ENCODE results near the gene LIX1L. TPM values are rescaled to one million over a fixed set of nuclear protein-coding genes. Genes with fewer than 3 reads are reported as not detected.

Gene LIX1L
- polyA plus RNA-seq, 4 donors: 0.67 to 7.1 (median 4.5) TPM

DNA sequence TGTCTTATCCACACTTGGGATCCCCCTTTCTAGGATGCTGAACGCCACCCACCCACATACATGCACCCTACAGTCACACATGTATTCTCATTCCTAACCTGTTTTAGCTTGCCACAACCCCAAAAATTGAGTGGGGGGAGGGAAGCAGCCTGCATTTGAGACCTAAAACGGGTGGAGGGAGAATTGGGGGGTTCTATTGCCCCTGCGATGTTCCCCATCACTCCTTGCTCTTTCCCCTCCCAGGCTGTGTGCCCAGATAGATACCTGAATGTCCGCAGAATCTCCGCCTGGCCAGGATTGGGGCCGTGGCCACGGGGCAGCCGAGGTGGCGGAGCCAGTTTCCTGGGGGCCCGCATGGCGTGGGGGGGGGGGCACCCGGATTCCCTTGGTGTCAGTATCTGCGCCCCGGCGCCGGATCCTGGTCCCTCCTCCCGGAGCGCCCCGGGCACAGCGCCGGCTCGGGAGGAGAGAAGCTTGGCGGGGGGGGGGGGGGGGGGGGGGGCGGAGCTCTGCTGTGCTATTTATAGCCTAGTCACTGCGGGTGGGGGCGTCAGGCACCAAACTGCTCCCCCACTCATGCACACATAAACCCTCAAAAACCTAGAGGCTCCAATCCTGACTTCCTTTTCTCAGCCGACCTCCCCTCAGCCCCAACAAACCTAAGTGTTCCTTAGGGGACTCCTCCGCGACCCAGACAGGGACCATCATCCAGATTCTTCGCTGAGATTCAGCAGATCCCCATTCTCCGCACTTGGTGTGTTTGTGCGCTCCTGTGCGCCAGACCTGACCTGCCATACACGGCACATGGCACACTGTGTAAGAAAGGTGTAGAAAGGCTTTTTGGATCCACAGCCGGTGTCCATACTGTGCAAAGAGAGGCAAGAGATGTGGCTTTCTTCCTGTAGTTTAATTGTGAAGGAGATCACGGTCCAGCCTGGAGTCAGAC is 4.6 kb upstream of the LIX1L start:
- 2 to 5% (median 3%) methylated on average over 20 to 29 of the region's 36 CpGs for WGBS, 3 donors
- peak overlapping the region in 2 of 3 donors; percentile 44 to 65 for H3K4me3 ChIP-seq (ENCODE audit: low read depth in 1 of 3, low read length in 3 of 3)
- DNase-seq (peak in 1 of 2 donors; percentile 32), FAIRE-seq (no peak)
- peaks cover 2 to 43% (median 7%) of the 10 kb centered on the region in 3 donors for H3K4me1 ChIP-seq (ENCODE audit: control insufficient read depth in 3 of 3, insufficient read depth in 2 of 3, low read depth in 1 of 3, low read length in 2 of 3)
- H3K36me3 ChIP-seq (ENCODE audit: control insufficient read depth in 3 of 3, insufficient read depth in 2 of 3, low read depth in 1 of 3, low read length in 3 of 3): no peaks in the 10 kb centered on the region
- peak overlapping the region in 2 of 3 donors; percentile 2 to 27 for H3K27ac ChIP-seq (ENCODE audit: low read depth in 1 of 3, low read length in 2 of 3)
- H3K9me3 ChIP-seq (ENCODE audit: control insufficient read depth in 2 of 2, insufficient read depth in 1 of 2, low read depth in 1 of 2, low read length in 1 of 2): peaks cover 0 to 5% of the 10 kb centered on the region in 2 donors
- H3K27me3 ChIP-seq (ENCODE audit: control insufficient read depth in 3 of 3, insufficient read depth in 3 of 3, low read length in 3 of 3): peaks cover 0 to 55% (median 0%) of the 10 kb centered on the region in 3 donors

DNA sequence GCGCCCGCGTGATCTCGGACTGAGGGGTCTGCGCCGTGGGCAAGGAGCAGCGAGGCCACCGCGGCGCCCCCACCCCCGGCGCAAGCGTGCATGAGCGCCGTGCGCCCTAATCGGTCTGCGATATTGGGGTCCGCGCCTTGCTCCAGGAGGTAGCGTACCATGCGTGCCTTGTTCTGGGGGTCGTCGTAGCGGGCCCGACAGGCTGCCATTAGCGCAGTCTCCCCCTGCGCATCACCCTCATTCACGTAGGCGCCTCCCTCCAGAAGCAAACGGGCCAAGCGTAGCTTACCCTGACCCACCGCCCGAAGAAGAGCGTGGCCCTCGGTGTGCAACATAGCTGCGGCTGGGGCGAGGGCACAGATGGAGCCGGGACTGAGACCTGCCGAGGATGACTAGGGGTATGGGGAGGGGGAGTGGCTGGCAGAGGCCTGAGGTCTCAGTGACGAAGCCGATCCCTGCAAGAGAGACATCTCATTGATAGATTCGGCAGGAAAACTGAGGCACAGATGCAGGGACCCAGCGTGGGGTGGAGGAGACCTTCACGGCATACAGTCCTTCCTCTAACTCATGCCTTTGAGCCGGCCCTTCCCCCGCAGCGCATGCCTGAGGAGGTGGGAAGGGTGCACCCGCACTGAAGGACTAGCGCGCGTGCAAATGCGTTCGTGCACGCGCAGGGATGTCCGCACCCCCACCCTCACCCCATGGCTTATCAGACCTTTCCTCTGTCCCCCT is 3.8 kb upstream of the LIX1L start:
- H3K27ac ChIP-seq (ENCODE audit: low read depth in 1 of 3, low read length in 2 of 3): peak overlapping the region in 1 of 3 donors; percentile 83
- no peaks in the 10 kb centered on the region for H3K36me3 ChIP-seq (ENCODE audit: control insufficient read depth in 3 of 3, insufficient read depth in 2 of 3, low read depth in 1 of 3, low read length in 3 of 3)
- H3K4me3 ChIP-seq (ENCODE audit: low read depth in 1 of 3, low read length in 3 of 3): peak overlapping the region; percentile 38 to 65 (median 44)
- peak in 1 of 2 donors; percentile 38 for DNase-seq
- WGBS, 3 donors: 1% methylated on average over 48 to 57 of the region's 57 CpGs
- no peaks in the 10 kb centered on the region for H3K9me3 ChIP-seq (ENCODE audit: control insufficient read depth in 2 of 2, insufficient read depth in 1 of 2, low read depth in 1 of 2, low read length in 1 of 2)
- no peak for FAIRE-seq
- peaks cover 0 to 58% (median 0%) of the 10 kb centered on the region in 3 donors for H3K27me3 ChIP-seq (ENCODE audit: control insufficient read depth in 3 of 3, insufficient read depth in 3 of 3, low read length in 3 of 3)
- peaks cover 2 to 43% (median 7%) of the 10 kb centered on the region in 3 donors for H3K4me1 ChIP-seq (ENCODE audit: control insufficient read depth in 3 of 3, insufficient read depth in 2 of 3, low read depth in 1 of 3, low read length in 2 of 3)

DNA sequence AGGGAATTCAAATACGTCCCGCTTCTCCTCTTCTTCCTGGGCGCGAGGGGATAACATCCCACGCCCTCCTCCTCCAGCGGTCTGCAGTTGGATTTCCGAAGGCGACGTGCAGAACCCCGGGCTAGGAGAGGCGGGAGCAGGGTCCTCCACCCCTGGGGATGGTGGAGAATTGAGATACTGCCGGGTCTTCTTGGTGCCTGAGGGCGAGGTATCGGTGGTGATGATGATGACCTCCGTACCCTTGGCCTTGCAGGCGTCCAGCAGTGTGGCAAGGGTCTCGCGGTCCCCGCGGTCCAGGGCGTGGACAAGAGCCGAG is 3.2 kb upstream of the LIX1L start:
- peak overlapping the region; percentile 38 to 65 (median 44) for H3K4me3 ChIP-seq (ENCODE audit: low read depth in 1 of 3, low read length in 3 of 3)
- H3K4me1 ChIP-seq (ENCODE audit: control insufficient read depth in 3 of 3, insufficient read depth in 2 of 3, low read depth in 1 of 3, low read length in 2 of 3): peaks cover 2 to 43% (median 7%) of the 10 kb centered on the region in 3 donors
- FAIRE-seq: no peak
- peaks cover 0 to 58% (median 0%) of the 10 kb centered on the region in 3 donors for H3K27me3 ChIP-seq (ENCODE audit: control insufficient read depth in 3 of 3, insufficient read depth in 3 of 3, low read length in 3 of 3)
- no peaks in the 10 kb centered on the region for H3K36me3 ChIP-seq (ENCODE audit: control insufficient read depth in 3 of 3, insufficient read depth in 2 of 3, low read depth in 1 of 3, low read length in 3 of 3)
- H3K27ac ChIP-seq (ENCODE audit: low read depth in 1 of 3, low read length in 2 of 3): peak overlapping the region in 2 of 3 donors; percentile 70 to 83
- WGBS, 3 donors: 0 to 2% (median 1%) methylated on average over 14 to 22 of the region's 22 CpGs
- no peaks in the 10 kb centered on the region for H3K9me3 ChIP-seq (ENCODE audit: control insufficient read depth in 2 of 2, insufficient read depth in 1 of 2, low read depth in 1 of 2, low read length in 1 of 2)
- no peak for DNase-seq

DNA sequence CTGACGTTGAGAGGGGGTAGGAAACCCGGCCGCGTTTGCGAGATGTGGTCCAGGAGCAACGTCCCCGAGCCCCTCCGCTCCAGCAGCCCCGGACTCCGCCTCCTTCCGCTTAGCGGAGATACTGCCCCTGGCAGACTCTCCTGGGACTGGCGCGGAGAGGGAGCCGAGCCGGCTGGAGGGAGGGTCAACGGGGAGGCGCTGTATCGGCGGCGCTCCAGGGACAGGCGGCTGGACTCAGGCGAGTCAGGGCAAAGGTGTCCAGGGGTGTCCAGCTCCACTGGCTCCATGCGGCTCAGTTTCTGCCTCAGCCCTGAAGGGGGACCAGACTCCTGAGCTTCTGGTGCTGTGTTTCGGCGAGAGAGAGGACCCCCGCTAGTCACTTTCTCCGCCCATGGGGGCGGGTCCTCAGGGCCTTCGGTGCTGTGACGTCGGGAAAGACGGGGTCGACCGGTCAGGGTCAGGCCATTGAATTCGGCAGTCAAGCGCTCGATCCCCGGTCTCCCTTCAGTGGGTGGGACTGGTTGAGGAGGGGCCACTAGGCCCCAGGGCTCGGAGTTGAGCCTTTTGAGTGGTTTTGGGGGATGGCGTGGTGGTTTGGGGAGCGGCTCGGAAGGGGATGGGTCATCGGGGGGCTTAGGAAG is 2.8 kb upstream of the LIX1L start:
- peaks cover 2 to 43% (median 10%) of the 10 kb centered on the region in 3 donors for H3K4me1 ChIP-seq (ENCODE audit: control insufficient read depth in 3 of 3, insufficient read depth in 2 of 3, low read depth in 1 of 3, low read length in 2 of 3)
- DNase-seq: peak; percentile 46 to 76
- 0 to 2% (median 0%) methylated on average over 39 to 44 of the region's 44 CpGs for WGBS, 3 donors
- no peaks in the 10 kb centered on the region for H3K36me3 ChIP-seq (ENCODE audit: control insufficient read depth in 3 of 3, insufficient read depth in 2 of 3, low read depth in 1 of 3, low read length in 3 of 3)
- no peaks in the 10 kb centered on the region for H3K9me3 ChIP-seq (ENCODE audit: control insufficient read depth in 2 of 2, insufficient read depth in 1 of 2, low read depth in 1 of 2, low read length in 1 of 2)
- peak overlapping the region; percentile 38 to 65 (median 44) for H3K4me3 ChIP-seq (ENCODE audit: low read depth in 1 of 3, low read length in 3 of 3)
- FAIRE-seq: no peak
- peaks cover 0 to 61% (median 0%) of the 10 kb centered on the region in 3 donors for H3K27me3 ChIP-seq (ENCODE audit: control insufficient read depth in 3 of 3, insufficient read depth in 3 of 3, low read length in 3 of 3)
- peak overlapping the region in 2 of 3 donors; percentile 70 to 83 for H3K27ac ChIP-seq (ENCODE audit: low read depth in 1 of 3, low read length in 2 of 3)

DNA sequence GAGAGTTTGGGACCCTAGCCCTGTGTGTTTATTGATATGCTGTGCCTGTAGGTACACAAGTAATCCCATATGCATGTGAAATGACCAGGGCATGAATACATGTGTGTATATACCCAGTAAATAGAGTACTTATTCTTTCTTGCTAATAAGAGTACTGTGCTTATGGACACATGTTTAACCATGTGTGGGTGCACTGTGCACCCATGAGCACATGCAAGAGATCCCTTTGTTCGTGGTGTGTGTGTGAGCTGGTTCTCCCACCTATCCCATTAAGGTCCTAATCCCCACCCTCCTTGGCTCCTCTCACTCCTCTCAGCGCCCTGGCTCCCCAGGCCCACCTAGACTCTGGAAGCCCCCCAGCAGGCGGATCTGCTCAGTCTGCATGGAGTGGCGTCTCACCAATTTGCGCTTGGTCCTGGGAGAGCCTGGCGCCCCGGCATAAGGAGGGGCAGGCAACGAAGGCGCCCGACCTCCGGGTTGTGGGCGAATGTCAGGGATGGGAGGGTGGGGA is 2.2 kb upstream of the LIX1L start:
- Histone ChIP-seq H3K27ac (ENCODE audit: low read depth in 1 of 3, low read length in 2 of 3) (peak overlapping the region in 2 of 3 donors; percentile 70 to 83), H3K9me3 (ENCODE audit: control insufficient read depth in 2 of 2, insufficient read depth in 1 of 2, low read depth in 1 of 2, low read length in 1 of 2) (no peaks in the 10 kb centered on the region), H3K27me3 (ENCODE audit: control insufficient read depth in 3 of 3, insufficient read depth in 3 of 3, low read length in 3 of 3) (peaks cover 0 to 62% (median 0%) of the 10 kb centered on the region in 3 donors), H3K36me3 (ENCODE audit: control insufficient read depth in 3 of 3, insufficient read depth in 2 of 3, low read depth in 1 of 3, low read length in 3 of 3) (no peaks in the 10 kb centered on the region), H3K4me3 (ENCODE audit: low read depth in 1 of 3, low read length in 3 of 3) (peak overlapping the region in 2 of 3 donors; percentile 44 to 65), H3K4me1 (ENCODE audit: control insufficient read depth in 3 of 3, insufficient read depth in 2 of 3, low read depth in 1 of 3, low read length in 2 of 3) (peaks cover 2 to 43% (median 14%) of the 10 kb centered on the region in 3 donors)
- 3 to 16% (median 11%) methylated on average over 12 of the region's 12 CpGs for WGBS, 3 donors
- FAIRE-seq (no peak), DNase-seq (peak in 1 of 2 donors; percentile 20)

DNA sequence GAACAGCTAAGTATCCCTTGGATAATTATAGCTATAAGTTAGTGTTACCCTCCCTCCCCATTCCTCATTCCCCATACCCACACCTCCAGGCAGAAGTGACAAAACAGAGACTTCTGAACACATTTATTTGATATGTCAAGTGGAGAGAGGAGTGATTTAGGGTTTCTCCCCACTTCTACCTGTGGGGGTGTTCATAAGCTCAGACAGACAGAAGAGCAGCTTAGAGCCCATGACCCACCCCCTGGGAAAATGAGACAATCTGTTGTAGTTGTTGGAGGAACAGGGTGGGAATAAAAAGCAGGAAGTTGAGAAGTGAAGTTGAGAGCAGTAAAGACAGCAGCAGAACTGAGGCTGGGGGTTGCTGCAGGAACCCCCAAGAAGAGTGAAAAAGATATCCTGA is 1.5 kb upstream of the LIX1L start:
- FAIRE-seq (no peak), DNase-seq (no peak)
- H3K36me3 ChIP-seq (ENCODE audit: control insufficient read depth in 3 of 3, insufficient read depth in 2 of 3, low read depth in 1 of 3, low read length in 3 of 3): no peaks in the 10 kb centered on the region
- H3K9me3 ChIP-seq (ENCODE audit: control insufficient read depth in 2 of 2, insufficient read depth in 1 of 2, low read depth in 1 of 2, low read length in 1 of 2): no peaks in the 10 kb centered on the region
- H3K4me3 ChIP-seq (ENCODE audit: low read depth in 1 of 3, low read length in 3 of 3): no peak overlapping the region
- peak overlapping the region in 1 of 3 donors; percentile 33 for H3K27ac ChIP-seq (ENCODE audit: low read depth in 1 of 3, low read length in 2 of 3)
- peaks cover 2 to 43% (median 20%) of the 10 kb centered on the region in 3 donors for H3K4me1 ChIP-seq (ENCODE audit: control insufficient read depth in 3 of 3, insufficient read depth in 2 of 3, low read depth in 1 of 3, low read length in 2 of 3)
- H3K27me3 ChIP-seq (ENCODE audit: control insufficient read depth in 3 of 3, insufficient read depth in 3 of 3, low read length in 3 of 3): peaks cover 0 to 62% (median 0%) of the 10 kb centered on the region in 3 donors

DNA sequence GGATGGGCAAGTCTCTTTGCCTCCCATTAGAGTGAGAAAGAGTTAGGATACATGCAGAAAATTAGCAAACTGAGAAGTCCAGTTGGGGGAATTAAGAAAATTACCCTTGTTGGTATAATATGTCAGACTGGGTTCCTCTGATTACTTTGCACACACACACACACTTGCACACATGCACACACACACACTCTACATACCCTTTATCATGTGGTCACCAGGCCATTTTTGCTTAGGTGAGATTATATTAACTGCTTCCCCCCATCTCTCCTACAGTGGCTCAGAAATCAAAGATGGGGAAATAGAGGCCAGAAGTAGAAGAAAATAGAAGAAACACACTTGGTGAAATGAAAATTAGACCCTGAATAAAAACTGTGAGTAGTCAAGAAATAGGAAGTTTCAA is 917 bp upstream of the LIX1L start:
- DNase-seq (no peak), FAIRE-seq (no peak)
- H3K9me3 ChIP-seq (ENCODE audit: control insufficient read depth in 2 of 2, insufficient read depth in 1 of 2, low read depth in 1 of 2, low read length in 1 of 2): no peaks in the 10 kb centered on the region
- H3K4me3 ChIP-seq (ENCODE audit: low read depth in 1 of 3, low read length in 3 of 3): no peak overlapping the region
- H3K27me3 ChIP-seq (ENCODE audit: control insufficient read depth in 3 of 3, insufficient read depth in 3 of 3, low read length in 3 of 3): peaks cover 0 to 61% (median 0%) of the 10 kb centered on the region in 3 donors
- no peak overlapping the region for H3K27ac ChIP-seq (ENCODE audit: low read depth in 1 of 3, low read length in 2 of 3)
- peaks cover 2 to 38% (median 18%) of the 10 kb centered on the region in 3 donors for H3K4me1 ChIP-seq (ENCODE audit: control insufficient read depth in 3 of 3, insufficient read depth in 2 of 3, low read depth in 1 of 3, low read length in 2 of 3)
- H3K36me3 ChIP-seq (ENCODE audit: control insufficient read depth in 3 of 3, insufficient read depth in 2 of 3, low read depth in 1 of 3, low read length in 3 of 3): no peaks in the 10 kb centered on the region

Data from small intestine (tissue), 7 donors.